GM21737 (cell line): ENCODE results near the gene GUSB.
"Not testable (repeated sequence)": the region's sequence is repeated elsewhere in the genome, so short reads cannot be mapped to it uniquely, and the experiment has no call there.

ENCODE experiments used
- ATAC-seq: cut with Tn5 transposase; IDR thresholded peaks from one replicate; pipeline ENCODE4 v1.9.1; 2021; ENCODE audit warnings: mild to moderate bottlenecking, moderate library complexity; ENCODE audit not compliant: unreplicated experiment

GUSB gene

DNA sequence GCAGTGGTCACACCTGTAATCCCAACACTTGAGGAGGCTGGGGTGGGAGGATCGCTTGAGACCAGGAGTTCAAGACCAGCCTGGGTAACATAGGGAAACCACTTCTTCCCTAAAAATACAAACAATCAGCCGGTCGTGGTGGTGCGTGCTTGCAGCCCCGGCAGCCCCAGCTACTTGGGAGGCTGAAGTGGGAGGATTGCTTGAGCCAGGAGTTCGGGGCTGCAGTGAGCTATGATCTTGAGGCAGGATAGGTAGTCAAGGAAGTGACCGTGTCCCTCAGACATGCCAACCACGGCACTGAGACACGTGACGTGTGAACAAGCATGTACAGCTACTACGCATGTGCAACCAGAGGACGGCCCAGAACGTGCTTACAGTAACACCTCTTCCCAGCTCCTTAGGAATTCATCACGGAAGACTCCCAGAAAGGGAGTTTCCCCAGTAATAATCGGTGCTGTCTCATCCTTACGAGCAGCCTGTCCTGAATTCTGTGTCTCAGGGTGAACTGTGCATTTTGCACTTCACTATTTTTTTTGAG, 5.3 kb downstream of the GUSB start:
- no peak for ATAC-seq

DNA sequence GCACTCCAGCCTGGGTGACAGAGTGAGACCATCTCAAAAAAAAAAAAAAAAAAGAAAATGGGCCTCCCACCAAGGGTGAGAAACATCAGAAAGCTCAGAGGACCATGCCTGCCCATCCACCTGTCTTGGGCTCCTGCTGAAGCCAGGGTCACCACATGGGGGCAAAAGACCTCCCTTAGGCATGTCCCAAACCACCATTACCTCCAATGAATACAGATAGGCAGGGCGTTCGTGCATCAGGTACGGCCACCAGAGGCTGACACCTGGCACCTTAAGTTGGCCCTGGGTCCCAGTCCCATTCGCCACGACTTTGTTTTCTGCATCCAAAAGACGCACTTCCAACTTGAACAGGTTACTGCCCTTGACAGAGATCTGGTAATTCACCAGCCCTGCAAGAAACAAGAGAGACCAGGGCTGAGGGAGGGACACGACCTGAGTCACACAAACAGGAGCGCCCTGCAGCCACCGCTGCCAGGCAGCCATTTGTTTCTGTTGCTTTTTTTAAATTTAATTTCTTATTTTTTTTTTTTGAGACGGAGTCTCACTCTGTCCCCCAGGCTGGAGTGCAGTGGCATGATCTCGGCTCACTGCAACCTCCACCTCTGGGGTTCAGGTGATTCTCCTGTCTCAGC, 6.1 kb downstream of the GUSB start:
- no peak for ATAC-seq

GRCh38 chr7:65974876-65975275, 7.1 kb downstream of the GUSB start:
- ATAC-seq = no peak

- ATAC-seq = no peak
Observed at GRCh38 chr7:65974191-65974801, 7.7 kb downstream of the GUSB start.

DNA sequence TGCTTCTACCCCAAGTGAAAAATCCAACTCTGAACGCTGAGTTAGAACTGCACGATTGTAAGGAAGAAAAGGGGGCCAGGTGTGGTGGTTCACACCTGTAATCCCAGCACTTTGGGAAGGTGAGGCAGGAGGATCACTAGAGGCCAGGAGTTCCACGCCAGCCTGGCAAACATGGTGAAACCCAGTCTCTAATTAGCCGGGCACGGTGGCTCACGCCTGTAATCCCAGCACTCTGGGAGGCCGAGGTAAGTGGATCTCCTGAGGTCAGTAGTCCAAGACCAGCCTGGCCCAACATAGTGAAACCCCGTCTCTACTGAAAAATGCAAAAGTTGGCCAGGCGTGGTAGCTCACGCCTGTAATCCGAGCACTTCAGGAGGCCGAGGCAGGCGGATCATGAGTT, 9.0 kb downstream of the GUSB start:
- no peak for ATAC-seq

- no peak for ATAC-seq
Observed at GRCh38 chr7:65971021-65971420, 11.0 kb downstream of the GUSB start.

- ATAC-seq = no peak
Observed at GRCh38 chr7:65968256-65969185, 13.5 kb downstream of the GUSB start.

DNA sequence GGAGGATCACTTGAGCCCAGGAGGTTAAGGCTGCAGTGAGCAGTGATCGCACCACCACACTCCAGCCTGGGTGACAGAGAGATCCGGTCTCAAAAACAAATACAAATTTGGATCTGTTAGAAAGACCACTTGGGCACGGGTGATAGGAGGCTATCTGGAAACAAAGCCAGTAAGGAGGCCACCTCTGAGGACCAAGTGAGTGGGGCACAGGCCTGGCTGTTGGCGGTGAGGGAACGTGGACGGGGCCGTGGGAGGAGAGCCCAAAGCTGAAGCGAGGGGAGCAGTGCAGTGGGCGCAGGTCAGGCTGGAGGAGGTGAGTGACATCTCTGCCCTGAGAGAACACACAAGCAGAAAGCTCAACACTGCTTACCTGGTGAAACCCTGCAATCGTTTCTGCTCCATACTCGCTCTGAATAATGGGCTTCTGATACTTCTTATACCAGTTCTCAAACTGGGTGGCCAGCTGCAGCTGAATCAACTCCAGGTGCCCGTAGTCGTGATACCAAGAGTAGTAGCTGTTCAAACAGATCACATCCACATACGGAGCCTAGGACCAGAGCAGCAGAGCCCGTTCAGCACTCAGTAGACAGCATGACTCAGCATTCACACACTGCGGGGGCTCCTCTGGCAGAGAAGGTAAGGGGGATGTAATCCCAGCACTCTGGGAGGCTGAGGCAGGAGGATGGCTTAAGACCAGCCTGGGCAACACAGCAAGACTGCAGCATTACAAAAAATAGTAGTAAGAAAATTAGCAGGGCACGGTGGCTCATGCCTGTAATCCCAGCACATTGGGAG, 14.5 kb downstream of the GUSB start:
- ATAC-seq = no peak

DNA sequence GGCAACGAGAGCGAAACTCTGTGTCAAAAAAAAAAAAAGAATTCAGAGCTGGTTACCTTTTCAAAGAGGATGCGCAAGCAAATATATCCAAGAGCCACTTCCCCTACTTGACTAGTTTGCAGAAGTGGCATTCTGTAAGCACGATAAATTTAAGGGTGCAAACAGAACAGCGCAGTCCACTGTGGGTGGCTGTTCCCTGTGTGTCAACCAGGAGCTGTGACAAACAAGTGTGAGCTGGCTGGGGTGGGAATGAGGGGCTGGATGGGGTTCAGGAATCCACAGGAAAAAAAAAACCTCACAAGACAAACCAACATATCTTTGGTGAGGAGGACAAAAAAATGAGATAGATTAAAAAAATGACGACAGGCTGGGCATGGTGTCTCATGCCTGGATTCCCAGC, 15.9 kb downstream of the GUSB start:
- no peak for ATAC-seq

GRCh38 chr7:65964671-65965070, 17.3 kb downstream of the GUSB start:
- not testable (repeated sequence) for ATAC-seq

GRCh38 chr7:65962033-65962432, 20.0 kb downstream of the GUSB start:
- no peak for ATAC-seq

DNA sequence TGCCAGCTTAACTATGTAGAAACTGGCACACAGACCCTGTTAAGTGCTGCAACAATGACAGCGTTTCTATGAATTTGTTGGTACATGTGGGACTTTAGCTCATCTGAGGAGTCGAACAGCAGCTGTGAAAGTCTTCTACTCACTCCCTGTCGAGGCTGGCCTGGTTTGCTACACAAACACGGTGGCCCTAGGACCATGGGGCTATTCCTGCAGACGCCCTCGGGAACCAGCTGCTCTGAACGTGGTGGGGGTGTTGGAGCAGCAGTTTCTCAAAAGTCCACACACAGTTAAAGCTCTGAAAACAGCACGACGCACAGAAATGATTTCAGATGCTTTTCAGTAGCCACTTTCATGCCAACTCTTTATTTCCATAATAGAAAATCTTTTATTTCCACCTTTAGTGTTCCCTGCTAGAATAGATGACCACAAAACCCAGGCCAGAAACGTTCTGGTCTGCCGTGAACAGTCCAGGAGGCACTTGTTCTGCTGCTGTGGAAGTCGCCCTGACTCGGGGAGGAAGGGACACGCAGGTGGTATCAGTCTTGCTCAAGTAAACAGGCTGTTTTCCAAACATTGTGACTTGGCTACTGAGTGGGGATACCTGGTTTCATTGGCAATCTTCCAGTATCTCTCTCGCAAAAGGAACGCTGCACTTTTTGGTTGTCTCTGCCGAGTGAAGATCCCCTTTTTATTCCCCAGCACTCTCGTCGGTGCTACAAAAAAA, 21.5 kb downstream of the GUSB start:
- no peak for ATAC-seq

- no peak for ATAC-seq
Observed at GRCh38 chr7:65955718-65956117, 26.3 kb downstream of the GUSB start.

DNA sequence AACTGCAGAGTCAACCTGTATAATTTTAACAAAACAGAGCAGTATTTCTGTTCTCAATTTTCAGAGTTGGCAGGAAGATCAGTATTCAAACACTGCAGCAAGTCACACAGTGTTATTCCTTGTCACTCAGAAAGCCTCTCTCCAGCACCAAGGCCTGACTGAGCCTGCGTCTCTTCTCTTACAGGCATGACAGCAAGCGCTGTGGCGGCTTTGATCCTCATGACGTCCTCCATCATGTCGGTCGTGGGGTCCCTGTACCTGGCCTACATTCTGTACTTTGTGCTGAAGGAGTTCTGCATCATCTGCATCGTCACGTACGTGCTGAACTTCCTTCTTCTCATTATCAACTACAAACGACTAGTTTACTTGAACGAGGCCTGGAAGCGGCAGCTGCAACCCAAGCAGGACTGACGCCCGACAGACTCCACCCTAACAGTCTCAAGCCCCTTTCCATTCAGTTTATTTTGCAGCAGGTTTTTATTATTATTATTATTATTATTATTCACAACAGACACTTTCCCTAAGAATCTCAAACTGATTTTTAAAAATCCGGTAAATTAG, 28.0 kb downstream of the GUSB start:
- ATAC-seq = no peak

DNA sequence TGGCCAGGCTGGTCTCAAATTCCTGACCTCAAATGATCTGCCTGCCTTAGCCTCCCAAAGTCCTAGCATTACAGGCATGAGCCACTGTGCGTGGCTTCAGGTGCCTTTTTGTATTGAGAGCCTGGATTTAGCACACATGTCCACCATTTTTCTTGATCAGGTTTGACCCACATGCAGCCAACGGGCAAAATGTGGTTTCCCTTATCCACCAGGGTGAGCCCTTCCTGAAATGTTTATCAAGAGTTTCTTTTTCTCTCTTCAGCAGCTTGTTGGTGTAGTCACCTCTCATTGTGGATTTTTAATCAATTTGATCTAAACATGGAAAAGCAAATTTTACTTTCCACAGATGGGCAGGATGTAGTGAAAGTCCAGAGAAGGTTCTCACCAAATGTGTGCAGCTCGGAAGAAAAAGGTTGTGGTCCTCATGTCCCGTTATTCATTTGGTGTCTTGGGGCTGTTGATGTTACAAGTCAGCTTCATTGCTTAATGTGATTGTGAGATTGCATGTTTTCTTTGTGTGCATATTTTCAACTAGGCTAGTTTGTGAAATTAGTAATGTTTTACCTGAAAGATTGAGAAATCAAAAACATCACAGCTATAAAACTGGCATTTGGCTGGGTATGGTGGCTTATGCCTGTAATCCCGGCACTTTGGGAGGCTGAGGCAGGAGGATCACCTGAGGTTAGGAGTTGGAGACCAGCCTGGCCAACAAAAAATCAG, 28.9 kb downstream of the GUSB start:
- no peak for ATAC-seq

DNA sequence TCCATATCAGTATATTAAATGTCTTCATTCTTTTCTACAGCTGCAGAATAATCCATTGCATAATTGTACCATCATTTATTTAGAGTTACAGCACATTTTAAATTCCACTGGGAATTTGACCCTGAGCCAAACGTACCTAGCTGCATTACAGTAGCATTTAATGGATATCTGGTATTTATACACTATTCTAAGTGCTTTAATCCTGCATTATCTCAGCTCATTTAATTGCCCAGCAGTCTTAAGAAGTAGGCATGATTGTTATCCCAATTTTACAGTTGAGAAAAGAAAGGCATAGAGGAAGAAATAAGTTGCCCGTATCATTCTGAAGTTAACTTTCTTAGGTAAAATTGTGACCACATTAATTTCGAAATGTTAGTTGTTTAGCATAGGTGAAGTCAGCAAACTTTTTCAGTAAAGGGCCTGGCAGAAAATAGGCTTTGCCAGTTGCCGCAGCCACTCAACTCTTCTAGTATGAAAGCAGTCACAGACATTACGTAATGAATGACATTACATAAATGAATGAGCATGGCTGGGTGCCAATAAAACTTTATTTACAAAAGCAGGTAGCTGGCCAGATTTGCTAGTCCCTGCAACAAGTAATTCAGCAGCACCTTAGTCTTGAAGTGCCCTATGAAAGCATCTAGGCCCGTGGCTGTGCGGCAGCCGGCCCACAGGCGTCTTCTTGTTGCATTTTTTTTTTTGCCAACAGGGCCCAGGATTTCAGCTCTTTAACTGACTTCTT, 30.0 kb downstream of the GUSB start:
- no peak for ATAC-seq

DNA sequence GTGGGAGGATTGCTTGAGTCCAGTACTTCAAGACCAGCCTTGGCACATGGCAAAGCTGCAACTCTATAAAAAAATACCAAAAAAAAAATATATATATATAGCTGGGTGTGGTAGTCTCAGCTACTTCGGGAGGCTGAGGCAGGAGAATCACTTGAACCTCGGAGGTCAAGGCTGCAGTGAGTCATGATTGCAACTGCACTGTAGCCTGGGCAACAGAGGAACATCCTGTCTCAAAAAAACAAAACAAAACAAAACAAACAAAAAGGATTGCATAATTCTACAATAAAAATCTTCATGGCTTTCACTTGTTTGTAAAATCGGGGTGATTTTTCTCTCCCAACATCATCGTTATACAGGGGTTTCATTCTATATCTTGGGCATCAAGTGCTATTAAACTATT, 35.1 kb downstream of the GUSB start:
- no peak for ATAC-seq

DNA sequence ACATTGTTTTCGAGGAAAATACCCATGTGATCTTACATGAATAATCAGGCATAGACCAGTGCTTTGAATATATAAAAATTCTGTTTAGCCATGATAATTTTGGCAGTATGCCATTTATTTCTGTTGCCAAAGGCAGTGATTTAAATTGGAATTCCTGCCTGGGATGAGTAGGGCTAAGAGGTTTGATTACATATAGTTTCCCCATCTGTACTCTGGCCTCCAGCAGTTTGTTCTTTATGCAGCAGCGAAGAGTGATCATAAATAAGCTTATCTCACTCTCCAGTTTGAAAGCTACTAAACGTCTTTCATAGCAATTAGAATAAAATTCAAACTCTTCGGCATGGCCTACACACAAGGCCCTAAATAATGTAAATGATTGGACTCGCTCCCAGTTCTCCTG, 36.2 kb downstream of the GUSB start:
- not testable (repeated sequence) for ATAC-seq
